ENCODE data around the gene VIPR1.
"Not testable (repeated sequence)": the region's sequence is repeated elsewhere in the genome, so short reads cannot be mapped to it uniquely, and the experiment has no call there.

VIPR1 gene

GRCh38 chr3:42531470-42531869, 29.0 kb downstream of the VIPR1 start:
- no peak for DNase-seq (ENCODE audit: low read depth in 4 of 4, low spot score in 1 of 4)

DNA sequence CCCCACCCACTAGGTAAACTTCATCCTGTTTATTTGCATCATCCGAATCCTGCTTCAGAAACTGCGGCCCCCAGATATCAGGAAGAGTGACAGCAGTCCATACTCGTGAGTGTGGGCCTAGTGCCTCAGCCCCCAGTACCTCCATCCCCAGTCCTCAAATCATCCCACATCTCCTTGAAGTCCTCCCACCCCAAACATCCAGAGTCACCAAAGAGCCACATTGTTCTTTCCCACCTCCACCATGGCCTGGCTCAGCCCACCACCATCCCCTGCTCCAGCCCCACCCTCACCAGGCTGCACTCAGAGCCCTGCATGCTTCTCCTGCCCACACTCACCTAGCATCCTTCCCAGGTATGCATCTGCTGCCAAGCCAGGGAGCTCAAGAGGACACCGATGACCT, 29.8 kb downstream of the VIPR1 start:
- DNase-seq (ENCODE audit: low read depth in 4 of 4, low spot score in 1 of 4) = no peak

DNA sequence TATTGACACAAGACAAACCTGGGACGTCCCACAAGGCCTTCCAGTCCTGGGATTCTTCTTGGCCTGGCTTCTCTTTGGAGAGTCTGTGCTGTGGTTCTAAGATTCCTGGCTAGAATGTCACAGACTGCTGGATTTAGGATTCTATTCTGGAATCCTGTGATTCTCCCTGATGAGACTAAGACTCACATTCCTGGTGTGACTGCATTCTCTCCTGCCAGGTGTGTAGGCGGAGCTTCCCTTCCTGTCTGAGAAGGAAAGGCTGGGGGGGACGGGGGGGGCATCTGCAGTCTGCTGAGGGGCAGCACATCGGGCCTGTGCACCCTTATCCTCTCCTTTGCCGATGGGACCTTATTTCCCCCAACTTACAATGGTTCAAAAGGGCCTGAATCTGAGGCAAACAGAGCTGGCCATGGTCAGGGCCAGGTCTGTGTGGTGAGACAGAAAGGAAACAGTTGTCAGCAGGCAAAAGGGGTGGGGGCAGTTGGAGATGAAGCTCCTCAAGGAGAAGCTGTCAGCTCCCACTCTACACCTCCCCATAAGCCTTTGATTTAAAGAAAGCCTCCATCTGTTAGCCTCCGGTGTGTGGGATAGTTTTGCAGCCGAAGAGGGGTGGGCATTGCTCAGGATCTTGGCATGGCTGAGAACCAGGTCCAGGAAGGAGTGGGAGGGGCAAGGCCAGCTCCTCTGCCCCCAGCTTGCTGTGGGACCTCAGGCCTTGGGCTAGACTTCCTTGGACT, 30.9 kb downstream of the VIPR1 start:
- DNase-seq (ENCODE audit: low read depth in 4 of 4, low spot score in 1 of 4) = no peak

DNA sequence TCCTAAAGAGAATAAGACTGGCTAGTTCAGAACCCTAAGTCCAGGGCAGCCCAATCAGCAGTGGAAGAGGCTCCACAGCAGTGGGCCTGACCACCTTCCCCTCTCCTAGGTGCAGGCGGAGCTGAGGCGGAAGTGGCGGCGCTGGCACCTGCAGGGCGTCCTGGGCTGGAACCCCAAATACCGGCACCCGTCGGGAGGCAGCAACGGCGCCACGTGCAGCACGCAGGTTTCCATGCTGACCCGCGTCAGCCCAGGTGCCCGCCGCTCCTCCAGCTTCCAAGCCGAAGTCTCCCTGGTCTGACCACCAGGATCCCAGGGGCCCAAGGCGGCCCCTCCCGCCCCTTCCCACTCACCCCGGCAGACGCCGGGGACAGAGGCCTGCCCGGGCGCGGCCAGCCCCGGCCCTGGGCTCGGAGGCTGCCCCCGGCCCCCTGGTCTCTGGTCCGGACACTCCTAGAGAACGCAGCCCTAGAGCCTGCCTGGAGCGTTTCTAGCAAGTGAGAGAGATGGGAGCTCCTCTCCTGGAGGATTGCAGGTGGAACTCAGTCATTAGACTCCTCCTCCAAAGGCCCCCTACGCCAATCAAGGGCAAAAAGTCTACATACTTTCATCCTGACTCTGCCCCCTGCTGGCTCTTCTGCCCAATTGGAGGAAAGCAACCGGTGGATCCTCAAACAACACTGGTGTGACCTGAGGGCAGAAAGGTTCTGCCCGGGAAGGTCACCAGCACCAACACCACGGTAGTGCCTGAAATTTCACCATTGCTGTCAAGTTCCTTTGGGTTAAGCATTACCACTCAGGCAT, 33.7 kb downstream of the VIPR1 start:
- DNase-seq (ENCODE audit: low read depth in 4 of 4, low spot score in 1 of 4) = peak in 2 of 4 experiments; percentile 16 to 20

GRCh38 chr3:42537350-42537749, 34.9 kb downstream of the VIPR1 start:
- no peak for DNase-seq (ENCODE audit: low read depth in 4 of 4, low spot score in 1 of 4)

- DNase-seq (ENCODE audit: low read depth in 4 of 4, low spot score in 1 of 4) = peak; percentile 36 to 49 (median 42)
Observed at GRCh38 chr3:42539871-42540714, 37.6 kb downstream of the VIPR1 start.

DNA sequence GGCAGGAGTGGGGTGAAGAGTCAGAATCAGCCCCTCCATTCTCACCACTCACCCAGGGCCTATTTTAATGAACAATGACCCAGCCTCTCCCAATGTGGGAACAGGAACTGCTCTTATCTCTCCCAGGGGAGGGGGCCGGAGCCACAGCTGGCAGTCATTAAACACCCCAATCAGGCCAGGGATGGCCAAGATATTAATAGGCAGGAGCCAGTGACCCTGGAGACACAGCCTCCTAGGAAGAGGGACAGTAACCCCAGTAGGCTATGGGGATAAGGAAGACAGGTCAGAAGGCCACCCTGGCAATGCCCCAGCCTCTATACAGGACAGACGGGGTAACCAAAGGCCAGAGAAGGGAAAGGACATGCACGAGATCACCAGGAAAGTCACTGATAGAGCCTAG, 38.6 kb downstream of the VIPR1 start:
- DNase-seq (ENCODE audit: low read depth in 4 of 4, low spot score in 1 of 4) = no peak

DNA sequence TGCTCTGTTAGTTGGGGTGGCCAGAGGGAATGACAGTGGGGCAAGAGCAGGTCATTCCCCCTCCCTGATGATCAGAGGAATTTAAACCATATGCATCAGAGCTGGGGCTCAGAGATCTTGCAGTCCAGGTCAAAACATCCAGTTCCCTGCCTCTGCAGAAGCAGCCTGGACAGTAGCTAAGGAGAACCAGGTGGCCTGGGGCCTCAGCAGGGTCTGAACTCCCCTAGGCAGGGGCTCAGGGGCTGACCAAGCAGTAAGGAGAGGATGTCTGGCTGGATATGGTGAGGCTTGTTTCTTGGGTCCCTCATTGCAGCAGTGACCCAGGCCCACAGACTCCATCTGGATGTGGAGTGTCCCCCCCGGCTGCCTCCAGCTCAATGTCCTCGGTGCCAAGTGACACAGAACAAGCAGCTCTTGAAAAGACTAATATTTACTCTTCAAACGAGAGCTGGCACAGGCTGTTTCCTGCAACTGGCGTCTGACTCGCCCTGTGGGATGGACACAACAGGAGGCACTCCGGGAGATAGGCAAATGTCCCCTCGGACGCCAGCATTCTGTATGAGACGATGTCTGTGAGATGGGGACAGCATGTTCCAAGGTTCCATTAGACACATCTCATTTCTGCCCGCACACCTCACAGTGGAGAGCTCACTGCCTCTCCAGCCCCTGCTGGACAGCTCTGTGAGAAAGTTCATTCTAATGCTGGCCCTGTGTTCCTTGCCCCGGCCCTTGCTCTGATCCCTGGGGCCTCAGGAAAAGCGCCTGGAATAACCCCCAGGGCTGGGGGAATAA, 42.2 kb downstream of the VIPR1 start:
- no peak for DNase-seq (ENCODE audit: low read depth in 4 of 4, low spot score in 1 of 4)

DNA sequence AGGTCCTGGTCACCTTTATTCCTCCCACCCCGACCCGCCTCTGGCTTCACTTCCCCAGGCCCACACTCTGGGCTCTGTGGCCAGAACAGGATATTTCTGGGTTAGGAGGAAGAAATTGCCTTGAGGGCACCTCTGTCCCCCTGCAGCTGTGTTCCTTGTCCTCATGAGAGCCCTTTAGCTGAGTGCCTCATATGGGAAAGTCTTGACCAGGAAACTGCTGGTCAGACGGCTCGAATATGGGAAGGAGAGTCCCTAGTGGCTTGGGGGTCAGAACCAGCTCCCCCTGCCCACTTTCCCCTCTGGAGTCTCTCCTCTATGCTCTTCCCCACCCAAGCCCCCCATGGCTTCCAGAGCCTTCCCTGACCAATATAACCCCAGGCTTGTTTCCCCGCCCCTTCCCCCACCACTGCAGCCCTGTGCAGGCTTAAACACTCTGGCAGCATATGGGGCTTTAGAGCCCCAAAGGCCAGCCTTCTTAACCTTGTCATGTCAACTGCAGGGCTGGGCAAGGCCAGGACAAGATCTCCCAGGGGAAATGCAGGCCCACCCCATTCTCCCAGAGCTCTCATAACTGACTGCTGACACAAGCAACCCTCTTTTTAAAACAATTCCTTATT, 42.9 kb downstream of the VIPR1 start:
- no peak for DNase-seq (ENCODE audit: low read depth in 4 of 4, low spot score in 1 of 4)

GRCh38 chr3:42546691-42547213, 44.3 kb downstream of the VIPR1 start:
- no peak for DNase-seq (ENCODE audit: low read depth in 4 of 4, low spot score in 1 of 4)

GRCh38 chr3:42547401-42547945, 45.0 kb downstream of the VIPR1 start:
- DNase-seq (ENCODE audit: low read depth in 4 of 4, low spot score in 1 of 4) = peak; percentile 42 to 60 (median 53)

- no peak for DNase-seq (ENCODE audit: low read depth in 4 of 4, low spot score in 1 of 4)
Observed at GRCh38 chr3:42549131-42549530, 46.7 kb downstream of the VIPR1 start.

DNA sequence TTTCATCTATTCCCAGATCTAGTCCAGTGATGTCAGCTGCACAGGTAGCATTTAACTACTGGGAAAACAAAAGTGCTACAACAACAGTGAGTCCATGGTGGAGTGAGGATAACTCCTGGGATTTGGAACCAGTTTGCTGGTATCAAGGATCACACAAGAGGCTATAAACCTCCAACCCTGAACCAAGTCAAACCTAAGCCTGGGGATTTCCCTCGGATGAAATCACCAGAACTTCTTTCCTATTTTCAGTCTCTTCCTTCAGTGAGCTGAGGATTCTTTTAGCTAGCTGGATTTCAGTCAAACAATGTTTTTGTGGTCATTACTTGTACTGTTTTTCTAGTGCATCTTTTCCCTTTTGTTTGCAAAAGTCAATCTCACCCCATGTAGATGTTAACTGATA, 47.8 kb downstream of the VIPR1 start:
- no peak for DNase-seq (ENCODE audit: low read depth in 4 of 4, low spot score in 1 of 4)

- no peak for DNase-seq (ENCODE audit: low read depth in 4 of 4, low spot score in 1 of 4)
Observed at GRCh38 chr3:42552830-42553229, 50.4 kb downstream of the VIPR1 start.

DNA sequence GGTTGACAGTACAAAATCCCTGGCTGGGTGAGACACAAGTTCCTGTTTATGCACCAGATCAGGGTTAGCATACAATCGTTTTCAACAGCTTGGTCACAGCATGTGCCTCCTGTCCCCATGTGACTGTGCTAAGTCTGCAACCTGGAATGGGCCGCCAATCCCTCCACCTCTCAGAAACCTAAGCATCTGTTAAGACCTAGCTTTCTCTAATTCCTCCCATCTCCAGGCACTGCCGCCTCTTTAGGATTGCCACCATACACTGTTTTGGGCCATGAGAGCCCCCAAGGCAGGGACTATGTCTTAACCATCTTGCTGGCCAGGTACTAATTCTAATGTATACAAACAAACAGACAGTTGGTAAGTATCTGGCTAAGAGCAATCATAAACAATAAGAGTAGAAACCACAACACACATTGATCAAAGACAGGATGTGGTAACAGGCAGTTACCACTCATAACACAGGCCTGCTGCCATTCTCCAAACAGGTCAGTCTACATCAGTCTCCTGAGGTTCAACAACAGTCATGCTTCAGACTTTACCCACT, 53.7 kb downstream of the VIPR1 start:
- DNase-seq (ENCODE audit: low read depth in 4 of 4, low spot score in 1 of 4) = no peak

GRCh38 chr3:42556817-42557216, 54.4 kb downstream of the VIPR1 start:
- not testable (repeated sequence) for DNase-seq (ENCODE audit: low read depth in 4 of 4, low spot score in 1 of 4)

DNA sequence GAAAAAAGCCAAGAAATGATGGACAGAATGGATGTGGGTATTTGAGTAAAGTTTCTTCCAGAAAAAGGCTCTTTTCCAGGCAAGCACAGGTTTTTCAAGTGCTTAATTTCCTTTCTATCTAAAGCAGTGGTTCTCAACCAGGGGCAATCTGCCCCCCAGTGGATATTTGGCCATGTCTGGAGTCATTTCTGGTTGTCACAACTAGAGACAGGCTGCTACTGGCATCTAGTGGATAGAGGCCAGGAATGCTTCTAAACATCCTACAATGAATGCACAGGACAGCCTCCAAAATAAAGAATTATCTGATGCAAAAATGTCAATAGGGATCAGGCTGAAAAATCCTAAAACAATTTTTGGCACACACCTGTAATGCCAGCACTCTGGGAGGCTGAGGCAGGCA, 55.4 kb downstream of the VIPR1 start:
- DNase-seq (ENCODE audit: low read depth in 4 of 4, low spot score in 1 of 4) = no peak

DNA sequence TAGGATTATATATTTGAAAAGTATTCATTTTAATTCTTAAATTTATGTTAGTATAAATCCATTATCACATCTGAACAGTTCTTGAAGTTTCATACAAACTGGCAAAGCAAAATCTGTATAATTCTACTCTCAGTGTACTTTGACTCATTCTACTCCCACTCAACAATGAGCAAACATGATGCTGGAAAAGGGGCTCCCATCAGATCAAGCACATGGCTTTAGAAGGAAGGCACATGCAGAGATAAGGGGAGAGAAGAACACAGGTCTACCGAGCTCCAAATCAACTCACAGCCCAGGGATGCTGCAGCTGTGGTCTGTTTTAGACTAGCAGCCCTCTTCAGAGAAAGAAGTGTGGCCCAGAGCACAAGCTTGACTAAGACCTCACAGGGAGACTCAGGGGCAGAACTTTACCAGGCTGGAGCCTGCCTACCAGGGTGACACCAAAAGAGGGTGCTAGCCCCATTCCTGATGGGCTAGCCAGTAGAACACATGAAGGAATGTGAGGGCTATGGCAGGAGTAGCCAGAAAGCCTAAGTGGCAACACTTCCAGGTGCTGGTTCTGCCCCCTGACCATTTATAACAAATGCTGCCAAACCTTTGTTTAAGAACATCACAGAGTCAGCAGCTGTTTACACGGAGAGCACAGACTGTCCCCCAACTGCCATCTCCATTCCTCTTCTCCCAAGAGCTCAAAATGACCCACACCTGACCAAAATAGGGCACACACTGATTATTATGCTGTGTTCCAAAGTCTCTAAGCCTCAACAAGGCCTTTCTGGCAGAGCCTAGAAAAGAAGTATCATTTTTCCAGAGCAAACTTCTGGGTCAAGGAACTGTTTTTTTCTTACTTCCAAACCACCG, 59.8 kb downstream of the VIPR1 start:
- no peak for DNase-seq (ENCODE audit: low read depth in 4 of 4, low spot score in 1 of 4)
